KMS-11 (cell line): Measurements from ENCODE around the gene RMC1.

Experiments used
- H2AFZ ChIP-seq: fragments of 200-600 bp; sonication (generic); 2 replicates; pipeline ENCODE4 v1.6.1; 2016; ENCODE audit warnings: antibody characterized with exemption, mixed run types, low read depth
- H3K27ac ChIP-seq: fragments of 200-600 bp; sonication (generic); 2 replicates; pipeline ENCODE4 v1.6.1; 2016; ENCODE audit warnings: mild to moderate bottlenecking, mixed run types
- H3K27me3 ChIP-seq: fragments of 200-600 bp; sonication (generic); 2 replicates; pipeline ENCODE4 v1.6.1; 2017; ENCODE audit warnings: mild to moderate bottlenecking, low read depth, mixed run types, moderate library complexity; ENCODE audit not compliant: insufficient read depth
- H3K36me3 ChIP-seq: fragments of 200-600 bp; sonication (generic); 2 replicates; pipeline ENCODE4 v1.6.1; 2017; ENCODE audit warnings: mild to moderate bottlenecking, mixed run types; ENCODE audit not compliant: insufficient read depth
- H3K4me1 ChIP-seq: fragments of 200-600 bp; sonication (generic); 2 replicates; pipeline ENCODE4 v1.6.1; 2016; ENCODE audit warnings: mild to moderate bottlenecking, low read depth, mixed run types; ENCODE audit not compliant: poor library complexity, severe bottlenecking
- H3K4me2 ChIP-seq: fragments of 200-600 bp; sonication (generic); 2 replicates; pipeline ENCODE4 v1.7.0; 2016; ENCODE audit warnings: mild to moderate bottlenecking, mixed run types
- H3K4me3 ChIP-seq: fragments of 200-600 bp; sonication (generic); IDR thresholded peaks from 2 replicates; pipeline ENCODE4 v1.6.1; 2017; ENCODE audit warnings: low read depth, low read length, mixed read lengths; ENCODE audit not compliant: insufficient read depth
- H3K79me2 ChIP-seq: fragments of 200-600 bp; sonication (generic); 2 replicates; pipeline ENCODE4 v1.6.1; 2016; ENCODE audit warnings: low read depth, mixed run types; ENCODE audit not compliant: insufficient read depth
- H3K9ac ChIP-seq: fragments of 200-600 bp; sonication (generic); 2 replicates; pipeline ENCODE4 v1.6.1; 2016; ENCODE audit warnings: mild to moderate bottlenecking, mixed run types
- H4K20me1 ChIP-seq: fragments of 200-600 bp; sonication (generic); 2 replicates; pipeline ENCODE4 v1.6.1; 2016; ENCODE audit warnings: mild to moderate bottlenecking, mixed run types; ENCODE audit not compliant: insufficient read depth
- CTCF ChIP-seq: fragments of 200-600 bp; sonication (generic); conservative IDR thresholded peaks from 2 replicates; pipeline ENCODE4 v1.6.1; 2017; ENCODE audit warnings: low read depth, mild to moderate bottlenecking, antibody characterized with exemption, low read length, moderate library complexity, mixed read lengths

RMC1 gene

GRCh38 chr18:23470620-23471387, 32.5 kb upstream of the RMC1 start:
- Histone ChIP-seq H3K27me3 (no peaks in the 10 kb centered on the region), H3K9ac (no peak overlapping the region), H3K36me3 (peaks cover 12% of the 10 kb centered on the region; the same call in 1 of the 2 replicates), H3K4me3 (no peak overlapping the region), H3K27ac (no peak overlapping the region), H3K4me1 (no peaks in the 10 kb centered on the region), H3K4me2 (no peak overlapping the region), H2AFZ (no peak overlapping the region), H4K20me1 (no peaks in the 10 kb centered on the region), H3K79me2 (no peaks in the 10 kb centered on the region)
- no peak for TF ChIP-seq CTCF

GRCh38 chr18:23471486-23471885, 31.8 kb upstream of the RMC1 start:
- no peaks in the 10 kb centered on the region for H3K79me2 ChIP-seq
- no peak overlapping the region for H3K9ac ChIP-seq
- H3K4me2 ChIP-seq = no peak overlapping the region
- TF ChIP-seq CTCF = no peak
- H4K20me1 ChIP-seq = no peaks in the 10 kb centered on the region
- no peak overlapping the region for H3K27ac ChIP-seq
- peaks cover 10% of the 10 kb centered on the region; the same call in 1 of the 2 replicates for H3K36me3 ChIP-seq
- no peak overlapping the region for H3K4me3 ChIP-seq
- no peak overlapping the region for H2AFZ ChIP-seq
- no peaks in the 10 kb centered on the region for H3K27me3 ChIP-seq
- no peaks in the 10 kb centered on the region for H3K4me1 ChIP-seq

GRCh38 chr18:23479829-23480505, 23.3 kb upstream of the RMC1 start:
- Histone ChIP-seq H3K27me3 (no peaks in the 10 kb centered on the region), H2AFZ (no peak overlapping the region), H3K36me3 (peaks cover 7% of the 10 kb centered on the region; the same call in 1 of the 2 replicates), H4K20me1 (no peaks in the 10 kb centered on the region), H3K9ac (no peak overlapping the region), H3K27ac (no peak overlapping the region), H3K4me2 (no peak overlapping the region), H3K79me2 (no peaks in the 10 kb centered on the region), H3K4me1 (peaks cover 9% of the 10 kb centered on the region), H3K4me3 (no peak overlapping the region)
- no peak for TF ChIP-seq CTCF

GRCh38 chr18:23484561-23485182, 18.6 kb upstream of the RMC1 start:
- Histone ChIP-seq H3K4me2 (no peak overlapping the region), H3K4me1 (peaks cover 9% of the 10 kb centered on the region), H3K9ac (no peak overlapping the region), H3K79me2 (no peaks in the 10 kb centered on the region), H3K4me3 (no peak overlapping the region), H4K20me1 (no peaks in the 10 kb centered on the region), H2AFZ (no peak overlapping the region), H3K36me3 (no peaks in the 10 kb centered on the region; the same call in 1 of the 2 replicates), H3K27me3 (no peaks in the 10 kb centered on the region), H3K27ac (no peak overlapping the region)
- no peak for TF ChIP-seq CTCF
